A549 (cell line): ENCODE measurements around the gene CLPSL2.

ENCODE experiments used
- BHLHE40 ChIP-seq: IDR thresholded peaks from 2 replicates; pipeline ENCODE4 v1.6.1; 2012; ENCODE audit warnings: low read depth, low read length, inconsistent platforms
- CEBPB ChIP-seq, 2 experiments: fragments of >200 bp in 1 of 2; sonication (Bioruptor Twin) in 1 of 2; formaldehyde crosslinking in 1 of 2; IDR thresholded peaks; 2 replicates each; pipeline ENCODE4 v1.6.1; 2012 to 2016
- CHD2 ChIP-seq: fragments of 150-350 bp; IDR thresholded peaks from 2 replicates; pipeline ENCODE4 v1.6.1; 2014; ENCODE audit warnings: low read length; ENCODE audit not compliant: partially characterized antibody
- EP300 ChIP-seq, 2 experiments: fragments of >200 bp; sonication (Bioruptor Twin); formaldehyde crosslinking; IDR thresholded peaks; 2 replicates in 1 of 2; 3 replicates in 1 of 2; pipeline ENCODE4 v1.6.1; 2016 to 2017
- GATA3 ChIP-seq: IDR thresholded peaks from 2 replicates; pipeline ENCODE4 v1.6.1; 2012; ENCODE audit warnings: borderline replicate concordance
- HDAC2 ChIP-seq: fragments of 200-600 bp; sonication (generic); IDR thresholded peaks from 2 replicates; pipeline ENCODE4 v1.6.1; 2016
- HOXB13 ChIP-seq: fragments of 250-450 bp; sonication (Bioruptor Pico); IDR thresholded peaks from 2 replicates; pipeline ENCODE4 v1.5.0; 2020; ENCODE audit warnings: low read depth, mild to moderate bottlenecking, moderate library complexity
- MAZ ChIP-seq: fragments of 150-350 bp; IDR thresholded peaks from 2 replicates; pipeline ENCODE4 v1.6.1; 2014; ENCODE audit warnings: antibody characterized with exemption, low read depth, low read length, borderline replicate concordance
- MYC ChIP-seq: IDR thresholded peaks from 2 replicates; pipeline ENCODE4 v1.6.1; 2012; ENCODE audit warnings: mild to moderate bottlenecking, inconsistent platforms, low read length, improper control_type of control experiment, borderline replicate concordance
- POLR2A ChIP-seq: IDR thresholded peaks from 2 replicates; pipeline ENCODE4 v1.6.1; 2012; ENCODE audit warnings: mild to moderate bottlenecking, low read length
- SMC3 ChIP-seq: fragments of >200 bp; sonication (Bioruptor Twin); formaldehyde crosslinking; IDR thresholded peaks from 3 replicates; pipeline ENCODE4 v1.6.1; 2018; ENCODE audit warnings: inconsistent platforms
- TP53 ChIP-seq: fragments of 250-450 bp; sonication (Bioruptor Pico); IDR thresholded peaks from 2 replicates; pipeline ENCODE4 v1.5.0; 2021; ENCODE audit warnings: mild to moderate bottlenecking, moderate library complexity
- TF ChIP-seq, protein P1 (sequence below): fragments of >200 bp; sonication (Bioruptor Twin); formaldehyde crosslinking; IDR thresholded peaks from 3 replicates; pipeline ENCODE4 v1.5.1; 2016
- TF ChIP-seq, protein P2 (sequence below): fragments of 200-600 bp; sonication (generic); IDR thresholded peaks from 2 replicates; pipeline ENCODE4 v1.6.1; 2016; ENCODE audit warnings: antibody characterized with exemption, mild to moderate bottlenecking, moderate library complexity

DNA sequence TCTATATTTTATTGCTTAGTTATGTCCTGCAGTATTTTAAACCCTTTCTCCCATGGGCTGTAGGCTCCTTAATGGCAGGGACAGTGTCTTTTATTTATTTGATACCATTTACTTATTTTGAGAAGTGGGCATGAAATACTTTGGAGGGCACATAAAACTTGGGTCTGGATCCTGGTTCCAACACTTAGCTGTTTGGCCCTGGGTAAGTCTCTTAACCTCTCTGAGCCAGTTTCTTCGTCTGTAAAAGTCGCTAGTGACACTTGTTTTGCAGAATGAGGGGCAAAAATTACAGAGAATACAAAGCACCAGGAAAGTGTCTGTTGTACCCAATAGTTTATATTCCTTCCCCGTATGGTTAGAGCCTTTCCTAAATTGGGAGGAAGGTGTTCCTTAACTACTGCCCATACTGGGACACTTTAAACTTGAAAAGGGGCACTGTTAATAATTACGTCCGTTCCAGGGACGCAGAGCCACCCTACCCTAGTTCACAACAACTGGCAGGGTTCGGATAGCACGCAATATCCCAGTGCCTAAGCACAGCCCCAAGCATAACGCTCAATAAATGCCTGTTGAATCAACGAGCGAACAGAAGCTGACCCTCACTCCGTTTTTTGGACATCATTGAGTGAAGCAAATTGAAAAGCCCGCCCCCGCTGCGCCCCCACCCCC is 45.5 kb upstream of the CLPSL2 start:
- no peak for TF ChIP-seq MYC
- TF ChIP-seq, protein P1, sequence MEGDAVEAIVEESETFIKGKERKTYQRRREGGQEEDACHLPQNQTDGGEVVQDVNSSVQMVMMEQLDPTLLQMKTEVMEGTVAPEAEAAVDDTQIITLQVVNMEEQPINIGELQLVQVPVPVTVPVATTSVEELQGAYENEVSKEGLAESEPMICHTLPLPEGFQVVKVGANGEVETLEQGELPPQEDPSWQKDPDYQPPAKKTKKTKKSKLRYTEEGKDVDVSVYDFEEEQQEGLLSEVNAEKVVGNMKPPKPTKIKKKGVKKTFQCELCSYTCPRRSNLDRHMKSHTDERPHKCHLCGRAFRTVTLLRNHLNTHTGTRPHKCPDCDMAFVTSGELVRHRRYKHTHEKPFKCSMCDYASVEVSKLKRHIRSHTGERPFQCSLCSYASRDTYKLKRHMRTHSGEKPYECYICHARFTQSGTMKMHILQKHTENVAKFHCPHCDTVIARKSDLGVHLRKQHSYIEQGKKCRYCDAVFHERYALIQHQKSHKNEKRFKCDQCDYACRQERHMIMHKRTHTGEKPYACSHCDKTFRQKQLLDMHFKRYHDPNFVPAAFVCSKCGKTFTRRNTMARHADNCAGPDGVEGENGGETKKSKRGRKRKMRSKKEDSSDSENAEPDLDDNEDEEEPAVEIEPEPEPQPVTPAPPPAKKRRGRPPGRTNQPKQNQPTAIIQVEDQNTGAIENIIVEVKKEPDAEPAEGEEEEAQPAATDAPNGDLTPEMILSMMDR: no peak
- no peak for TF ChIP-seq BHLHE40
- TF ChIP-seq HOXB13: no peak
- TF ChIP-seq EP300 (IDR thresholded peaks at IDR 0.05): no peak
- no peak for TF ChIP-seq CEBPB (IDR thresholded peaks at IDR 0.05)
- TF ChIP-seq POLR2A: no peak
- no peak for TF ChIP-seq GATA3
- TF ChIP-seq SMC3: no peak
- no peak for TF ChIP-seq HDAC2
- TF ChIP-seq, protein P2, sequence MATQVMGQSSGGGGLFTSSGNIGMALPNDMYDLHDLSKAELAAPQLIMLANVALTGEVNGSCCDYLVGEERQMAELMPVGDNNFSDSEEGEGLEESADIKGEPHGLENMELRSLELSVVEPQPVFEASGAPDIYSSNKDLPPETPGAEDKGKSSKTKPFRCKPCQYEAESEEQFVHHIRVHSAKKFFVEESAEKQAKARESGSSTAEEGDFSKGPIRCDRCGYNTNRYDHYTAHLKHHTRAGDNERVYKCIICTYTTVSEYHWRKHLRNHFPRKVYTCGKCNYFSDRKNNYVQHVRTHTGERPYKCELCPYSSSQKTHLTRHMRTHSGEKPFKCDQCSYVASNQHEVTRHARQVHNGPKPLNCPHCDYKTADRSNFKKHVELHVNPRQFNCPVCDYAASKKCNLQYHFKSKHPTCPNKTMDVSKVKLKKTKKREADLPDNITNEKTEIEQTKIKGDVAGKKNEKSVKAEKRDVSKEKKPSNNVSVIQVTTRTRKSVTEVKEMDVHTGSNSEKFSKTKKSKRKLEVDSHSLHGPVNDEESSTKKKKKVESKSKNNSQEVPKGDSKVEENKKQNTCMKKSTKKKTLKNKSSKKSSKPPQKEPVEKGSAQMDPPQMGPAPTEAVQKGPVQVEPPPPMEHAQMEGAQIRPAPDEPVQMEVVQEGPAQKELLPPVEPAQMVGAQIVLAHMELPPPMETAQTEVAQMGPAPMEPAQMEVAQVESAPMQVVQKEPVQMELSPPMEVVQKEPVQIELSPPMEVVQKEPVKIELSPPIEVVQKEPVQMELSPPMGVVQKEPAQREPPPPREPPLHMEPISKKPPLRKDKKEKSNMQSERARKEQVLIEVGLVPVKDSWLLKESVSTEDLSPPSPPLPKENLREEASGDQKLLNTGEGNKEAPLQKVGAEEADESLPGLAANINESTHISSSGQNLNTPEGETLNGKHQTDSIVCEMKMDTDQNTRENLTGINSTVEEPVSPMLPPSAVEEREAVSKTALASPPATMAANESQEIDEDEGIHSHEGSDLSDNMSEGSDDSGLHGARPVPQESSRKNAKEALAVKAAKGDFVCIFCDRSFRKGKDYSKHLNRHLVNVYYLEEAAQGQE: no peak
- TF ChIP-seq TP53 (CRISPR knock-in tag): no peak
- no peak for TF ChIP-seq MAZ
- no peak for TF ChIP-seq CHD2
